Measurements from ENCODE around the gene PRKAG2. TPM values are rescaled to one million over a fixed set of nuclear protein-coding genes. Genes with fewer than 3 reads are reported as not detected.

PRKAG2 gene
- total and polyA plus RNA-seq, 2 of the 13 experiments (the other 11 are each of a cell fraction or from before 2014, with no cell fraction given): 0.90 to 1.3 TPM

DNA sequence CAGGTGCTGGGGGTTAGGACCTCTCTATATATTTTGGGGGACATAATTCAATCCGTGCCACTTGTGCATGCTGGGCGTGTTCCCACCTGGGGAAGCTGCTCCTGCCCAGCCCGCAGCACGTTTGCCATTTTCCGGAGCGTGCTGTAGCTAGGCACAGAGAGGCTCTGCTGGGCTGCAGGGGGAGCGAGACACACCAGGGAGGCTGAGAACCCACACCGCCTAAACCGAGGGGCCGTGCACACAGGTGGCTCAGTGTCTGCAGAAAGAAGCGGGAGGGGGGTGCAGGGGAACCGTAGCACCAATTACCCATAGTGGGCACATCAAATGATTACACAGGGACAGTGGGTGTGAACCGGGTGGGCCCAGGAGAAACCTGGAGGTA, 27.0 kb downstream of the PRKAG2 start (continued):
- TF ChIP-seq NR1H2 (CRISPR knock-in tag; IDR thresholded peaks at IDR 0.05; ENCODE audit: borderline replicate concordance, low read depth) (no peak), SNRNP70 (IDR thresholded peaks at IDR 0.05; ENCODE audit: low read depth, low read length) (no peak), NR3C1 (CRISPR knock-in tag; IDR thresholded peaks at IDR 0.05) (no peak)
- TF ChIP-seq, protein P1, sequence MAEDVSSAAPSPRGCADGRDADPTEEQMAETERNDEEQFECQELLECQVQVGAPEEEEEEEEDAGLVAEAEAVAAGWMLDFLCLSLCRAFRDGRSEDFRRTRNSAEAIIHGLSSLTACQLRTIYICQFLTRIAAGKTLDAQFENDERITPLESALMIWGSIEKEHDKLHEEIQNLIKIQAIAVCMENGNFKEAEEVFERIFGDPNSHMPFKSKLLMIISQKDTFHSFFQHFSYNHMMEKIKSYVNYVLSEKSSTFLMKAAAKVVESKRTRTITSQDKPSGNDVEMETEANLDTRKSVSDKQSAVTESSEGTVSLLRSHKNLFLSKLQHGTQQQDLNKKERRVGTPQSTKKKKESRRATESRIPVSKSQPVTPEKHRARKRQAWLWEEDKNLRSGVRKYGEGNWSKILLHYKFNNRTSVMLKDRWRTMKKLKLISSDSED (CRISPR knock-in tag; IDR thresholded peaks at IDR 0.05): no peak
- TF ChIP-seq, protein P2, sequence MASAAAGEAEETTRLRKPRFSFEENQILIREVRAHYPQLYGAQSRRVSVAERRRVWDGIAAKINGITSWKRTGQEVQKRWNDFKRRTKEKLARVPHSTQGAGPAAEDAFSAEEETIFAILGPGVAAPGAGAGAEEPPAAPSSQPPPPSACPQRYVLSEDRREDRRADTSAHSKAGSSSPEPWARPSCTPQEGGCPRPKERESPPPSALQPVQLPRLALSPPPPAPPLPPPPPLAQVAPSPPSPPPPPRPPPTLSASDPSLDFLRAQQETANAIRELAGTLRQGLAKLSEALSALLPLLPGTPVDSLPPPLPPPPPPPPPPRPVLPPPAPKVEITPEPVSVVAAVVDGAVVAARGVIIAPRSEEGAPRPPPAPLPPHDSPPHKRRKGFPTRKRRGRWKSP (CRISPR knock-in tag; IDR thresholded peaks at IDR 0.05): no peak
- TF ChIP-seq, protein P3, sequence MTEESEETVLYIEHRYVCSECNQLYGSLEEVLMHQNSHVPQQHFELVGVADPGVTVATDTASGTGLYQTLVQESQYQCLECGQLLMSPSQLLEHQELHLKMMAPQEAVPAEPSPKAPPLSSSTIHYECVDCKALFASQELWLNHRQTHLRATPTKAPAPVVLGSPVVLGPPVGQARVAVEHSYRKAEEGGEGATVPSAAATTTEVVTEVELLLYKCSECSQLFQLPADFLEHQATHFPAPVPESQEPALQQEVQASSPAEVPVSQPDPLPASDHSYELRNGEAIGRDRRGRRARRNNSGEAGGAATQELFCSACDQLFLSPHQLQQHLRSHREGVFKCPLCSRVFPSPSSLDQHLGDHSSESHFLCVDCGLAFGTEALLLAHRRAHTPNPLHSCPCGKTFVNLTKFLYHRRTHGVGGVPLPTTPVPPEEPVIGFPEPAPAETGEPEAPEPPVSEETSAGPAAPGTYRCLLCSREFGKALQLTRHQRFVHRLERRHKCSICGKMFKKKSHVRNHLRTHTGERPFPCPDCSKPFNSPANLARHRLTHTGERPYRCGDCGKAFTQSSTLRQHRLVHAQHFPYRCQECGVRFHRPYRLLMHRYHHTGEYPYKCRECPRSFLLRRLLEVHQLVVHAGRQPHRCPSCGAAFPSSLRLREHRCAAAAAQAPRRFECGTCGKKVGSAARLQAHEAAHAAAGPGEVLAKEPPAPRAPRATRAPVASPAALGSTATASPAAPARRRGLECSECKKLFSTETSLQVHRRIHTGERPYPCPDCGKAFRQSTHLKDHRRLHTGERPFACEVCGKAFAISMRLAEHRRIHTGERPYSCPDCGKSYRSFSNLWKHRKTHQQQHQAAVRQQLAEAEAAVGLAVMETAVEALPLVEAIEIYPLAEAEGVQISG (CRISPR knock-in tag; IDR thresholded peaks at IDR 0.05): no peak
